Trophoblast cell (in vitro differentiated cells and primary cell): ENCODE results near the gene SRP14.

ENCODE experiments used
- DNase-seq, 2 donors: peaks; one replicate each; pipeline ENCODE4 v3.0.0-alpha.2; 2016
- H2AFZ ChIP-seq: 2 replicates; pipeline ENCODE4 v1.6.1; 2013; ENCODE audit warnings: low read length, moderate library complexity, mild to moderate bottlenecking; ENCODE audit not compliant: insufficient read depth, poor library complexity
- H2AK5ac ChIP-seq: 2 replicates; pipeline ENCODE4 v1.6.1; 2013; ENCODE audit warnings: mild to moderate bottlenecking, low read length
- H2BK120ac ChIP-seq: 2 replicates; pipeline ENCODE4 v1.6.1; 2013; ENCODE audit warnings: low read length, mild to moderate bottlenecking, moderate library complexity; ENCODE audit not compliant: insufficient read depth, poor library complexity
- H2BK12ac ChIP-seq: 2 replicates; pipeline ENCODE4 v1.6.1; 2013; ENCODE audit warnings: mild to moderate bottlenecking, low read length, moderate library complexity
- H2BK5ac ChIP-seq: 2 replicates; pipeline ENCODE4 v1.6.1; 2013; ENCODE audit warnings: low read length, low read depth, moderate library complexity, mild to moderate bottlenecking; ENCODE audit not compliant: poor library complexity
- H3K14ac ChIP-seq: 2 replicates; pipeline ENCODE4 v1.6.1; 2013; ENCODE audit warnings: mild to moderate bottlenecking, low read length
- H3K18ac ChIP-seq: 2 replicates; pipeline ENCODE4 v1.6.1; 2013; ENCODE audit warnings: mild to moderate bottlenecking, low read length
- H3K23ac ChIP-seq: 2 replicates; pipeline ENCODE4 v1.6.1; 2013; ENCODE audit warnings: low read length
- H3K27ac ChIP-seq: 2 replicates; pipeline ENCODE4 v1.5.1; 2013; ENCODE audit warnings: low read depth, mild to moderate bottlenecking, inconsistent platforms, low read length, moderate library complexity
- H3K27me3 ChIP-seq: 2 replicates; pipeline ENCODE4 v1.6.1; 2013; ENCODE audit warnings: inconsistent platforms, mild to moderate bottlenecking, low read length, moderate library complexity; ENCODE audit not compliant: insufficient read depth
- H3K36me3 ChIP-seq, 2 experiments: 1 replicate in 1 of 2; 2 replicates in 1 of 2; pipeline ENCODE4 v1.6.1; 2013; ENCODE audit warnings: low read length in 2 of 2, mild to moderate bottlenecking in 2 of 2, moderate library complexity in 1 of 2; ENCODE audit not compliant: insufficient read depth in 2 of 2, control insufficient read depth in 1 of 2
- H3K4ac ChIP-seq: 2 replicates; pipeline ENCODE4 v1.6.1; 2013; ENCODE audit warnings: low read depth, mild to moderate bottlenecking, low read length, moderate library complexity
- H3K4me1 ChIP-seq, 2 experiments: 1 replicate in 1 of 2; 2 replicates in 1 of 2; pipeline ENCODE4 v1.6.1; 2013; ENCODE audit warnings: low read length in 2 of 2, mild to moderate bottlenecking in 2 of 2, moderate library complexity in 1 of 2; ENCODE audit not compliant: insufficient read depth in 2 of 2, control insufficient read depth in 1 of 2
- H3K4me2 ChIP-seq: 2 replicates; pipeline ENCODE4 v1.6.1; 2013; ENCODE audit warnings: inconsistent platforms, mild to moderate bottlenecking, low read length, moderate library complexity
- H3K4me3 ChIP-seq: 2 replicates; pipeline ENCODE4 v1.5.1; 2013; ENCODE audit warnings: mild to moderate bottlenecking, low read depth, low read length, inconsistent platforms
- H3K79me1 ChIP-seq: one replicate; pipeline ENCODE4 v1.6.1; 2013; ENCODE audit warnings: low read length
- H3K79me2 ChIP-seq: 2 replicates; pipeline ENCODE4 v1.6.1; 2013; ENCODE audit warnings: low read length, mild to moderate bottlenecking; ENCODE audit not compliant: control insufficient read depth, insufficient read depth, poor library complexity
- H3K9ac ChIP-seq: 2 replicates; pipeline ENCODE4 v1.6.1; 2013; ENCODE audit warnings: mild to moderate bottlenecking, low read length
- H3K9me3 ChIP-seq: 2 replicates; pipeline ENCODE4 v1.6.1; 2013; ENCODE audit warnings: low read depth, mild to moderate bottlenecking, control low read depth, inconsistent platforms, low read length; ENCODE audit not compliant: insufficient read depth
- H4K12ac ChIP-seq: 2 replicates; pipeline ENCODE4 v1.6.1; 2013; ENCODE audit warnings: low read depth, mild to moderate bottlenecking, low read length, moderate library complexity
- H4K8ac ChIP-seq: 2 replicates; pipeline ENCODE4 v1.6.1; 2013; ENCODE audit warnings: low read depth, mild to moderate bottlenecking, low read length, moderate library complexity
- H4K91ac ChIP-seq: one replicate; pipeline ENCODE4 v1.6.1; 2013; ENCODE audit warnings: low read depth, mild to moderate bottlenecking, low read length, moderate library complexity
- WGBS: extraction: QIAGEN DNeasy Blood & Tissue Kit; methylation state at CpG from one replicate; pipeline ENCODE4 v1.1.7; 2013; ENCODE audit warnings: missing lambda C conversion rate; ENCODE audit not compliant: insufficient read length, insufficient coverage; ENCODE audit errors: extremely low coverage; 5-methylcytosine and 5-hydroxymethylcytosine counted together

Gene SRP14

GRCh38 chr15:40070166-40070557 is 31.2 kb upstream of the SRP14 start:
- H3K79me2 ChIP-seq, result peaks cover 3% of the 10 kb centered on the region
- H4K12ac ChIP-seq, result no peak overlapping the region
- no peak overlapping the region for H3K27ac ChIP-seq
- H3K18ac ChIP-seq, result no peak overlapping the region
- H2BK12ac ChIP-seq, result peak overlapping the region; percentile 15
- H3K4me2 ChIP-seq, result no peak overlapping the region
- peaks cover 8% of the 10 kb centered on the region for H3K79me1 ChIP-seq
- no peak overlapping the region for H3K9ac ChIP-seq
- H4K8ac ChIP-seq, result no peak overlapping the region
- H2BK120ac ChIP-seq, result peak overlapping the region; percentile 60
- no CpG with 5 or more reads among the region's 5 CpGs for WGBS
- DNase-seq, result no peak
- H3K4me3 ChIP-seq, result no peak overlapping the region
- H4K91ac ChIP-seq, result no peak overlapping the region
- H2AFZ ChIP-seq, result no peak overlapping the region
- H3K27me3 ChIP-seq, result no peaks in the 10 kb centered on the region
- no peak overlapping the region for H2BK5ac ChIP-seq
- H3K23ac ChIP-seq, result no peak overlapping the region
- H3K36me3 ChIP-seq, result no peaks in the 10 kb centered on the region
- peaks cover 13 to 14% of the 10 kb centered on the region in 2 experiments for H3K4me1 ChIP-seq
- H3K14ac ChIP-seq, result no peak overlapping the region
- peak overlapping the region; percentile 35 for H2AK5ac ChIP-seq
- H3K9me3 ChIP-seq, result no peaks in the 10 kb centered on the region
- no peak overlapping the region for H3K4ac ChIP-seq

GRCh38 chr15:40069178-40070165 is 30.5 kb upstream of the SRP14 start:
- Histone ChIP-seq H3K9ac (no peak overlapping the region), H3K4me3 (no peak overlapping the region), H3K79me1 (peaks cover 8% of the 10 kb centered on the region), H3K9me3 (no peaks in the 10 kb centered on the region), H4K91ac (peak overlapping the region; percentile 88), H4K8ac (peak overlapping the region; percentile 25), H3K18ac (peak overlapping the region; percentile 88), H3K4ac (peak overlapping the region; percentile 59), H3K36me3 (no peaks in the 10 kb centered on the region), H3K4me1 (peaks cover 13% of the 10 kb centered on the region in 2 experiments), H2AFZ (peak overlapping the region; percentile 23), H2BK12ac (peak overlapping the region; percentile 90), H3K27me3 (no peaks in the 10 kb centered on the region), H4K12ac (no peak overlapping the region), H3K4me2 (no peak overlapping the region), H2AK5ac (peak overlapping the region; percentile 99), H2BK120ac (peak overlapping the region; percentile 60), H3K14ac (peak overlapping the region; percentile 74), H2BK5ac (peak overlapping the region; percentile 26), H3K27ac (no peak overlapping the region), H3K23ac (no peak overlapping the region), H3K79me2 (peaks cover 3% of the 10 kb centered on the region)
- WGBS, result no CpG with 5 or more reads among the region's 32 CpGs
- DNase-seq, result no peak

DNA sequence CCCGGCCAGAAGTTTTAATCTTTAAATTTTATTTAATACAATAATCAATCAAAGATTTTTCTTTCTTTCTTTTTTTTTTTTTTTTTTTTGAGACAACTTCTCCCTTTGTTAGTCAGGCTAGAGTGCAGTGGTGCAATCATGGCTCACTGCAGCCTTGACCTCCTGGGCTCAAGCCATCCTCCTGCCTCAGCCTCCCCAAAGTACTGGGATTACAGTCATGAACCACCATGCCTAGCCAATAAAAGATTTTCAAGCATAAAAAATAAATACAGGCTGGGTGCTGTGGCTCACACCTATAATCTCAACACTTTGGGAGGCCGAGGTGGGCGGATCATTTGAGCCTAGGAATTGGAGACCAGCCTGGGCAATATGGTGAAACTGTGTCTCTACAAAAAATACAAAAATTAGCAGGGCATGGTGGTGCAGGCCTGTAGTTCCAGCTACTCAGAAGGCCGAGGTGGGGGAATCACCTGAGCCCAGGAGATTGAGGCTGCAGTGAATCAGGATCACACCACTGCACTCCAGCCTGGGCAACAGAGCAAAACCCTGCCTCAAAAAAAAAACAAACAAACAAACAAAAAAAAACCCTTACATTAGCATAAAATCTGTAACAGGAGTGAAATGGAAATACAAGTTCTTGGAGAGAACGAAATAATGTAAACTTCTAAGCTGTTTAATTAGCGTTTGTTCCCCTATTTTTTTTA is 29.1 kb upstream of the SRP14 start:
- no peak overlapping the region for H3K23ac ChIP-seq
- DNase-seq, result no peak
- no peak overlapping the region for H4K91ac ChIP-seq
- no peak overlapping the region for H2AK5ac ChIP-seq
- no peak overlapping the region for H3K4ac ChIP-seq
- no peaks in the 10 kb centered on the region for H3K9me3 ChIP-seq
- WGBS, result no CpG with 5 or more reads among the region's 6 CpGs
- H2BK120ac ChIP-seq, result no peak overlapping the region
- H3K4me2 ChIP-seq, result no peak overlapping the region
- no peak overlapping the region for H2AFZ ChIP-seq
- no peak overlapping the region for H4K8ac ChIP-seq
- no peaks in the 10 kb centered on the region for H3K36me3 ChIP-seq
- H2BK5ac ChIP-seq, result no peak overlapping the region
- no peak overlapping the region for H4K12ac ChIP-seq
- H3K9ac ChIP-seq, result no peak overlapping the region
- peaks cover 15% of the 10 kb centered on the region for H3K79me1 ChIP-seq
- peaks cover 24% of the 10 kb centered on the region in 2 experiments for H3K4me1 ChIP-seq
- H3K14ac ChIP-seq, result no peak overlapping the region
- no peak overlapping the region for H3K18ac ChIP-seq
- no peak overlapping the region for H3K27ac ChIP-seq
- no peak overlapping the region for H3K4me3 ChIP-seq
- H2BK12ac ChIP-seq, result no peak overlapping the region
- no peaks in the 10 kb centered on the region for H3K27me3 ChIP-seq
- H3K79me2 ChIP-seq, result peaks cover 3% of the 10 kb centered on the region

DNA sequence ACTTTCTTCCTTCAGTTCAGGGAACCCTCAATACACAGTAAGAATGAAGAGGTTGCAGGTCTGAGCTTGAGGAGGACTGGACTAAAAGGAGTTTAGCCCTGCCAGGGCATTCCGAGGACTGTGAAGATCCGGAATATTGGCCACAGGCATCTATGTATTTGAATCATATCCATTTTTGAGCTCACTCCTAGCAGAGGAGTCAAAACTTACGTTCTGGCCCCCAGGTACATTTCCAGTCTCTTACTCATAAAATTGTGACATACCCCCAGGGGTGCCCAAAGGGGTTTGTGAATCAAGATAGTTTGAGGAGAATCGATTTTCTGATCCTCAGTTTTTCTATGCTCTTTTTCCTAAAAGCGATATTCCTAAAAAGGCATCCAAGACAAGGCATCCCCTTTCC is 27.6 kb upstream of the SRP14 start:
- no peak overlapping the region for H4K8ac ChIP-seq
- H3K79me1 ChIP-seq, result peaks cover 19% of the 10 kb centered on the region
- DNase-seq, result peak in 1 of 2 donors; percentile 36
- H3K4ac ChIP-seq, result no peak overlapping the region
- H2BK120ac ChIP-seq, result no peak overlapping the region
- no peak overlapping the region for H3K9ac ChIP-seq
- H3K4me1 ChIP-seq, result peaks cover 24 to 31% of the 10 kb centered on the region in 2 experiments
- H3K14ac ChIP-seq, result no peak overlapping the region
- no peaks in the 10 kb centered on the region for H3K36me3 ChIP-seq
- no peak overlapping the region for H2AK5ac ChIP-seq
- no peak overlapping the region for H4K12ac ChIP-seq
- H2AFZ ChIP-seq, result no peak overlapping the region
- no peak overlapping the region for H3K18ac ChIP-seq
- no peaks in the 10 kb centered on the region for H3K9me3 ChIP-seq
- H3K27ac ChIP-seq, result no peak overlapping the region
- no peak overlapping the region for H3K23ac ChIP-seq
- no peaks in the 10 kb centered on the region for H3K27me3 ChIP-seq
- peaks cover 3% of the 10 kb centered on the region for H3K79me2 ChIP-seq
- H2BK12ac ChIP-seq, result peak overlapping the region; percentile 23
- H4K91ac ChIP-seq, result no peak overlapping the region
- no peak overlapping the region for H2BK5ac ChIP-seq
- WGBS, result no CpG with 5 or more reads among the region's 5 CpGs
- no peak overlapping the region for H3K4me3 ChIP-seq
- H3K4me2 ChIP-seq, result no peak overlapping the region
